IMR-90 (cell line): ENCODE results near the gene GRIA4. TPM values are rescaled to one million over a fixed set of nuclear protein-coding genes. Genes with fewer than 3 reads are reported as not detected.

Experiments
- ATAC-seq: fragments of 200-7000 bp; cut with Tn5 transposase; 2 replicates; pipeline ENCODE4 v1.9.1; 2020; ENCODE audit warnings: low read depth, mild to moderate bottlenecking, moderate library complexity
- BruUV-seq: library from RNA; stranded (reverse); fragments of 400-500 nt; replicated peaks from 2 replicates; lab custom pipeline; 2021; lab: Mats Ljungman, UMichigan
- CTCF ChIA-PET: fragments of 300-600 bp; formaldehyde crosslinking; extraction: SDS; loops from one replicate; lab custom pipeline; 2021; ENCODE audit warnings: antibody characterized with exemption; lab: Yijun Ruan, JAX
- POLR2A ChIA-PET: fragments of 300-600 bp; sonication (Branson Sonifier 250); formaldehyde crosslinking; loops from one replicate; lab custom pipeline; 2022; ENCODE audit warnings: antibody characterized with exemption; ENCODE audit not compliant: unreplicated experiment; lab: Charles Lee
- DNase-seq: peaks from one replicate; pipeline ENCODE4 v3.0.0; 2013
- H2AFZ ChIP-seq: replicated peaks from 2 replicates; pipeline ENCODE3; 2013; ENCODE audit warnings: low read length, mild to moderate bottlenecking; ENCODE audit not compliant: poor library complexity
- H2AK5ac ChIP-seq: 2 replicates; pipeline ENCODE4 v1.6.1; 2013; ENCODE audit warnings: low read depth, low read length, inconsistent platforms
- H2AK9ac ChIP-seq: replicated peaks from 2 replicates; pipeline ENCODE3; 2013; ENCODE audit warnings: mild to moderate bottlenecking, low read depth, low read length, moderate library complexity; ENCODE audit not compliant: poor library complexity
- H2BK120ac ChIP-seq: 2 replicates; pipeline ENCODE4 v1.6.1; 2013; ENCODE audit warnings: low read depth, low read length, inconsistent platforms
- H2BK15ac ChIP-seq: 3 replicates; pipeline ENCODE4 v1.6.1; 2013; ENCODE audit warnings: low read depth, low read length, inconsistent platforms
- H2BK20ac ChIP-seq: 2 replicates; pipeline ENCODE4 v1.6.1; 2013; ENCODE audit warnings: low read depth, mild to moderate bottlenecking, inconsistent platforms, low read length, moderate library complexity
- H2BK5ac ChIP-seq: 2 replicates; pipeline ENCODE4 v1.6.1; 2013; ENCODE audit warnings: mild to moderate bottlenecking, low read depth, low read length, inconsistent platforms; ENCODE audit not compliant: poor library complexity, severe bottlenecking
- H3K14ac ChIP-seq: replicated peaks from 2 replicates; pipeline ENCODE4 v1.6.1; 2013; ENCODE audit warnings: low read depth, low read length, inconsistent platforms
- H3K18ac ChIP-seq: 2 replicates; pipeline ENCODE4 v1.6.1; 2013; ENCODE audit warnings: low read depth, low read length, control low read depth
- H3K23ac ChIP-seq: 2 replicates; pipeline ENCODE4 v1.6.1; 2013; ENCODE audit warnings: low read depth, low read length, inconsistent platforms
- H3K27ac ChIP-seq: 2 replicates; pipeline ENCODE4 v1.5.1; 2013; ENCODE audit warnings: mild to moderate bottlenecking, control low read depth, low read length; ENCODE audit not compliant: insufficient read depth
- H3K27me3 ChIP-seq: 2 replicates; pipeline ENCODE4 v1.6.1; 2013; ENCODE audit warnings: low read length; ENCODE audit not compliant: control insufficient read depth, insufficient read depth
- H3K36me3 ChIP-seq: 2 replicates; pipeline ENCODE4 v1.6.1; 2013; ENCODE audit warnings: low read length, mixed read lengths; ENCODE audit not compliant: control insufficient read depth, insufficient read depth
- H3K4ac ChIP-seq: 2 replicates; pipeline ENCODE4 v1.6.1; 2013; ENCODE audit warnings: low read depth, low read length, inconsistent platforms
- H3K4me1 ChIP-seq: 2 replicates; pipeline ENCODE4 v1.6.1; 2013; ENCODE audit warnings: low read length, mixed read lengths; ENCODE audit not compliant: control insufficient read depth, insufficient read depth
- H3K4me2 ChIP-seq: 2 replicates; pipeline ENCODE4 v1.6.1; 2013; ENCODE audit warnings: low read depth, mild to moderate bottlenecking, control low read depth, low read length, moderate library complexity
- H3K4me3 ChIP-seq: 2 replicates; pipeline ENCODE4 v1.5.1; 2013; ENCODE audit warnings: low read depth, mild to moderate bottlenecking, control low read depth, low read length, moderate library complexity; ENCODE audit not compliant: insufficient read depth
- H3K56ac ChIP-seq: 2 replicates; pipeline ENCODE4 v1.6.1; 2013; ENCODE audit warnings: low read length, inconsistent platforms; ENCODE audit not compliant: insufficient read depth; ENCODE audit errors: extremely low read depth
- H3K79me1 ChIP-seq, 2 experiments: 2 replicates each; pipeline ENCODE4 v1.6.1; 2013; ENCODE audit warnings: low read length in 2 of 2, inconsistent platforms in 1 of 2, low read depth in 1 of 2
- H3K9ac ChIP-seq: 2 replicates; pipeline ENCODE4 v1.6.1; 2013; ENCODE audit warnings: low read depth, low read length, control low read depth
- H3K9me1 ChIP-seq: 2 replicates; pipeline ENCODE4 v1.6.1; 2013; ENCODE audit warnings: low read length, inconsistent platforms; ENCODE audit not compliant: insufficient read depth
- H3K9me3 ChIP-seq: 2 replicates; pipeline ENCODE4 v1.6.1; 2013; ENCODE audit warnings: low read length; ENCODE audit not compliant: control insufficient read depth, insufficient read depth
- H4K20me1 ChIP-seq: 2 replicates; pipeline ENCODE4 v1.6.1; 2013; ENCODE audit warnings: low read length, inconsistent platforms; ENCODE audit not compliant: insufficient read depth
- H4K5ac ChIP-seq: 2 replicates; pipeline ENCODE4 v1.6.1; 2013; ENCODE audit warnings: mild to moderate bottlenecking, low read depth, low read length, control low read depth
- H4K8ac ChIP-seq, 2 experiments: 2 replicates each; pipeline ENCODE4 v1.6.1; 2013; ENCODE audit warnings: low read depth in 2 of 2, low read length in 2 of 2, control low read depth in 1 of 2, inconsistent platforms in 1 of 2
- H4K91ac ChIP-seq: 2 replicates; pipeline ENCODE4 v1.6.1; 2013; ENCODE audit warnings: low read depth, low read length, inconsistent platforms; ENCODE audit not compliant: insufficient read depth
- CEBPB ChIP-seq: IDR thresholded peaks from 2 replicates; pipeline ENCODE4 v1.6.1; 2012; ENCODE audit warnings: low read depth, low read length, improper control_type of control experiment
- CHD1 ChIP-seq: IDR thresholded peaks from 2 replicates; pipeline ENCODE4 v1.6.1; 2012; ENCODE audit warnings: low read depth, low read length, improper control_type of control experiment
- FOS ChIP-seq: fragments of 150-350 bp; IDR thresholded peaks from 2 replicates; pipeline ENCODE4 v1.6.1; 2016; ENCODE audit warnings: low read depth, low read length
- MAZ ChIP-seq: IDR thresholded peaks from 2 replicates; pipeline ENCODE4 v1.6.1; 2012; ENCODE audit warnings: low read depth, mild to moderate bottlenecking, low read length, improper control_type of control experiment, moderate library complexity, borderline replicate concordance
- NFE2L2 ChIP-seq: fragments of 150-350 bp; IDR thresholded peaks from 2 replicates; pipeline ENCODE4 v1.6.1; 2016; ENCODE audit warnings: low read depth, mild to moderate bottlenecking, low read length
- POLR2A ChIP-seq: IDR thresholded peaks from 2 replicates; pipeline ENCODE4 v1.6.1; 2012; ENCODE audit warnings: mild to moderate bottlenecking, low read depth, low read length
- RAD21 ChIP-seq: IDR thresholded peaks from 2 replicates; pipeline ENCODE4 v1.6.1; 2012; ENCODE audit warnings: low read length, improper control_type of control experiment
- RFX5 ChIP-seq: IDR thresholded peaks from 2 replicates; pipeline ENCODE4 v1.8.0; 2012; ENCODE audit warnings: low read depth, mild to moderate bottlenecking, low read length, moderate library complexity
- SMC3 ChIP-seq: fragments of 150-350 bp; IDR thresholded peaks from 2 replicates; pipeline ENCODE4 v1.6.1; 2016; ENCODE audit warnings: low read depth, mild to moderate bottlenecking, antibody characterized with exemption, low read length, moderate library complexity
- USF2 ChIP-seq: fragments of 150-350 bp; IDR thresholded peaks from 2 replicates; pipeline ENCODE4 v1.6.1; 2017; ENCODE audit warnings: mild to moderate bottlenecking, antibody characterized with exemption, low read length, low read depth
- WGBS, 2 experiments: methylation state at CpG; one replicate each; pipeline versions ENCODE4 v1.1.5 to v1.1.7; 2013; ENCODE audit warnings: missing lambda C conversion rate in 2 of 2; ENCODE audit not compliant: insufficient read length in 1 of 2; ENCODE audit errors: extremely low coverage in 2 of 2; 5-methylcytosine and 5-hydroxymethylcytosine counted together
- dilution Hi-C: fragments of 300-500 bp; cut with HindIII; formaldehyde crosslinking; loops from one replicate; pipeline ENCODE4 v1.14.3; 2018; ENCODE audit warnings: low sequenced_read_pairs; ENCODE audit not compliant: unreplicated experiment
- in situ Hi-C: fragments of 300-500 bp; cut with MboI; formaldehyde crosslinking; loops from 3 replicates; pipeline ENCODE4 v1.14.3; 2019; ENCODE audit warnings: low sequenced_read_pairs, inconsistent platforms, mixed read lengths
- intact Hi-C: fragments of 100-400 bp; cut with micrococcal nuclease; formaldehyde crosslinking; loops from 2 replicates; pipeline ENCODE4 v1.10.0; 2022
- polyA plus RNA-seq, 3 experiments: library from polyadenylated mRNA; depleted of rRNA; stranded (reverse); fragments of >200 nt; gene quantifications; 2 replicates each; pipeline ENCODE4 v1.2.3, GENCODE V29; 2012; ENCODE audit warnings: low replicate concordance in 1 of 3
- total RNA-seq: library from RNA; depleted of rRNA; stranded (reverse); fragments of >200 nt; gene quantifications from 2 replicates; pipeline ENCODE4 v1.2.3, GENCODE V29; 2012

The GRIA4 gene
- total and polyA plus RNA-seq, 2 of the 4 experiments (the other 2 are of a cell fraction), result 0.36 to 1.0 TPM

- no peak overlapping the region for H3K4me3 ChIP-seq
- ChIA-PET POLR2A (no interaction called here), CTCF (interaction anchor here (1.9 kb wide), 1 partner anchor 10 kb away, joined by 4 read pairs; no protein-coding TSS in a partner anchor)
- H4K20me1 ChIP-seq, result no peaks in the 10 kb centered on the region
- TF ChIP-seq MAZ (no peak), FOS (no peak), CEBPB (no peak), USF2 (no peak), RAD21 (no peak), SMC3 (no peak), RFX5 (no peak), NFE2L2 (no peak), CHD1 (no peak), POLR2A (no peak)
- in situ Hi-C loops (loop anchor here (25.0 kb wide), 1 partner anchor 915 kb away; no protein-coding TSS in a partner anchor), intact Hi-C loops (no loop called here), dilution Hi-C loops (no loop called here)
- no peaks in the 10 kb centered on the region for H3K27me3 ChIP-seq
- H3K9ac ChIP-seq, result no peak overlapping the region
- H3K36me3 ChIP-seq, result no peaks in the 10 kb centered on the region
- no peak overlapping the region for H4K5ac ChIP-seq
- no peak overlapping the region for H3K14ac ChIP-seq
- WGBS, 2 experiments, result no CpG with 5 or more reads among the region's 3 CpGs
- H2AK9ac ChIP-seq, result no peak overlapping the region
- no peak overlapping the region for H4K8ac ChIP-seq
- no peak overlapping the region for H3K23ac ChIP-seq
- no peak overlapping the region for H2BK5ac ChIP-seq
- H2BK120ac ChIP-seq, result no peak overlapping the region
- H2AK5ac ChIP-seq, result no peak overlapping the region
- ATAC-seq, result no peak
- DNase-seq, result no peak
- H3K27ac ChIP-seq, result no peak overlapping the region
- H3K4me2 ChIP-seq, result no peak overlapping the region
- no TSS peak for BruUV-seq
- no peak overlapping the region for H3K18ac ChIP-seq
- no peak overlapping the region for H3K4ac ChIP-seq
- no peak overlapping the region for H3K56ac ChIP-seq
- no peaks in the 10 kb centered on the region for H3K9me3 ChIP-seq
- H3K79me1 ChIP-seq, result no peaks in the 10 kb centered on the region
- H4K91ac ChIP-seq, result no peak overlapping the region
- H2BK15ac ChIP-seq, result no peak overlapping the region
- no peak overlapping the region for H2AFZ ChIP-seq
- no peak overlapping the region for H2BK20ac ChIP-seq
- H3K9me1 ChIP-seq, result no peaks in the 10 kb centered on the region; the same call in 1 of the 2 replicates
- no peaks in the 10 kb centered on the region for H3K4me1 ChIP-seq
Observed at GRCh38 chr11:105852403-105852802, 242.5 kb downstream of the GRIA4 start.
